Measurements from ENCODE around the gene SEC62.
A peak's percentile ranks its signal among the peaks of the same experiment; 100 is the strongest.

SEC62 gene

DNA sequence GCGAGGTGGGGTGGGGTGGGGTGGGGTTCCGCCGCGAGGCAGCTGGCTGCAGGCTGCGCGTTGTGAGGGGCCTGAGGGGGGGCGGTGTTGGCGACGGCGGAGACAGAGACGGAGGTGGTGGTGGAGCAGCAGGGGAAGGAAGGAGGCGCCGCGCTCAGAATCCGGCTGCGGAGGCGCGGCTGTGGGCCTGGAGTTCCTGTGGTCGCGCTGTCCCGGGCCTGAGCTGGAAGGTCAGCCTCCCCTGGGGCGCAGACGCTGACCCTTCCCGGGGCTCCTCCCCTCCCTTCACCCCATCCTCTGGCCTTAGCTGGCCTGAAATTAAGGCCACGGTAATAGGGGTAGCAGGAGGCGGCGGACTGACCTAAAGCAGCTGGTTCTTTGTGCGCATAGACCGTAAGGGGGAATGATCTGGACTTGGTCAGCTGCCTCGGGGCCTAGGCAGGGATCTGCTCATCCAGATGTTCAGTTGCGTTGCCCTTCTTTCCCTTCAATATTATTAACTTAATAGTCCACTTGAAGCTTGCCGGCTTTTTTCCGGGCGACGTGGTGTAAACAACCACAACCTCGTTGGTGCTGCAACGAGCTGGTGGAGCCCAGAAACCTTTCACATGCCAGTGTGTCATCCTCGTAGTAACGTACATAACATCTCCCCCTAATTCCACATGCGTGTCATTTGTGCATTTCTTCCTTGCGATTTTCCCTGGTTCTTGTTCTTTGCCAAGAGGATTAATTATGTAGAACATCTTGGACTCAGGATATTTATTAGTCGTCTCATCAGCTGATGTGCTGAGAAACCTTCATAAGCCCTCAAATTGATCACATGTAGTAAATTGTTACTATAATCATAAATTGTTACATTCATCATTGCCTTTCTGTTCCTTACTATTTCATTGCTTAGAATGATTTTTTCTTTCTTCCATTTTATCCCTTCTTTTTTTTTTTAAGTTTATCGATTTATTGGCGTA lies 626 bp downstream of the SEC62 start:
- DNase-seq (ENCODE audit: low read depth): peak; percentile 10

DNA sequence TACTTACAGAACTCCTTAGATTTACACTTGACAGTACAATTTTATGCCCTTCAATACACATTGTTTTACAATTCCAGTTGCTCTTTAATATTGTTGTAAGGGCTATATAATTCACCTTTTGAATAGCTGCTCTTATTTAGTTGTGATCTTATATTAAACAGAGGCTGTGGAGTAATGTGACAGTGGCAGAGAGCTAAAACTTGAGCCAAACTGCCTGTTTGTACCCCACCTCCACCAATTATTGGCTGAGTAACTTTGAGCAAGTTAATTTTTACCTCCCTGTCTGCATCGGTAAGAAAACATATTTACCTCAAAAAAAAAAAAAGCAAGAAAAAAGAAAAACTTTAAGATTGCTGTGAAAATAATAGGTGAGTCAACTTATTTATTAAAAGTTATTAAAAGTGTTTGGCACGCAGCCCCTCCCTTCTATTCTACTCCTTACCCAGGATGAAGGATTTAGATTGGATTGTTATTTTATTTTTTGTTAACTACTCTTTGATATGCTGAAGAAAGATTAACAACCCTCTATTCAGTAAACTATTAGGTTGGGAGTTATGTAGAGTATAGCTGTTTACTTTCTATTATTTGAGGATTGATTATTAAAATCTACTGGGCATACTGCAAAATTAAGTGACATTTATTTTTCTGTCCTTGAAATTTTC lies 1.7 kb downstream of the SEC62 start:
- no peak for DNase-seq (ENCODE audit: low read depth)

DNA sequence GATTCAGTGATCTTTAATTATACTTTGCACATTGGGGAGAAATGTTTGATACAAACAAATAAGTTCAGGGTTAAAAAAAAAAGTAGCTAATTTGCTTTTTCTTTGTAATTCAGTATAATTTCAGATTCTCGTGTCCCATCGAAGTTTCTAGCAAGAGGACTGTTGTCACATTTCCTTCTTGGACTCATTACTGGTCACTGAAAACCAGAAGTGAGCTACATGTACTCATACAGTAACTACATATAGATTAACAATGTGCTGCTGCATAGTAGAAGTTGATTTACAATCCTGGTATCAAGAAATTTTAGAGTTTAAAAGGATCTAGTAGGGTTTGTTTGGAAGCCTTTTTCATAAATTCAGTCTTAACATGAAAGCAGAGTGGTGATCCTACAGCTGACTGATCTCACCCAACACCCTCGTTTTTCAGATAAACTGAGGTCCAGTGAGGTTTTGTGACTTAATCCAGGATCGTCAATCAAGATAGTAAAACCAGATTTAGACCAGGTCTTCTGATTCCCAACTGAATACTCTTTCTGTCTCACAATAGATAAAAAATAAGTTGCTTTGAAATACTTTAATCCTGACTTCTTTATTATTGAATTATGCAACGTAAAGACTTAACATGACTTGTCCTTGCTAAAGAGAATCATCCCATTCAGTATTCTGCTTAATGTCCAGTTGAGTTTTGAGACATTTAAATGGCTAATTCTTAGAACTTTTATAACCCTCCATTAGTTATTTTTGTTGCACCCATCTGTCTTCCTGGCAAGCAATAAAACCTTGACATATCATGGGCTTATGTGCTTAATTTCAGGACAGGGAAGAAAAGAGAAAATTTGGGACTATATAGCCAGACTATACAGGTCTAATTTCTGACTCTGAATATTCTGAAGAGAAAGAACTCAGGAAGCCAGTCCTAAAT lies 2.8 kb downstream of the SEC62 start:
- DNase-seq (ENCODE audit: low read depth): no peak

DNA sequence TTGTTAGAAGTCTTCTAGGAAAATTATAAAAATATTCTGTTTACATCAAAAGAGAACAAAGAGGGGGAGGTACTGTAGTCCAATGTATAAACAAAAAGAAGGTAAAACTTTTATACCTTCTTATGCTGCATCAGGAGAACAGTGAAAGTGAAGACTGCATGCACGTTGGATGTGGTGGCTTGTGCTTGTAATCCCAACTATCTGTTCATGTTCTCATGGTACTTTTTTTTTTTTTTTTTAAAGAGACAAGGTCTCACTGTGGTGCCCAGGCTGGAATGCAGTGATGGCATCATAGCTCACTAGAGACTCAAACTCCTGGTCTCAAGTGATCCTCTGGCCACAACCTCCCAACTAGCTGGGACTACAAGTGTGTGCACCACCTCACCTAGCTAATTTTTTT lies 4.2 kb downstream of the SEC62 start:
- DNase-seq (ENCODE audit: low read depth): no peak

DNA sequence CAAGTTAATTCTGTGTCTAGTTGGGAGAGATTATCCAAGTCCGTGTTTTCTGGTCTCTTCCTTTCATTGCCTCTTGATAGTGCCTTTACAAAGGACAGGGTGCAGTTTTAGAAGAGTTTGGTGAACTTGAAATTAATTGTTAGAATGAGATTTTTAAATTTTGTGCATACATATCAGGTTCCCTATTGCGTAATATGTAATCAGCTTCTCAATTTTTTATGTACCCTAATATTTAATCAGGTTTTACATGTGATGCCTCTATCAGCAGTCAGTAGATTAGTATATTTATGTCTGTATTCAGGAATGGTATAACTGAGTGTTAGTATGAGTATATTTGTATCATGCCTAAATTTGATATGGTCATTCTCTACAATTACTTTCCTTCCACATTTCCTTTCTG lies 4.9 kb downstream of the SEC62 start:
- no peak for DNase-seq (ENCODE audit: low read depth)

DNA sequence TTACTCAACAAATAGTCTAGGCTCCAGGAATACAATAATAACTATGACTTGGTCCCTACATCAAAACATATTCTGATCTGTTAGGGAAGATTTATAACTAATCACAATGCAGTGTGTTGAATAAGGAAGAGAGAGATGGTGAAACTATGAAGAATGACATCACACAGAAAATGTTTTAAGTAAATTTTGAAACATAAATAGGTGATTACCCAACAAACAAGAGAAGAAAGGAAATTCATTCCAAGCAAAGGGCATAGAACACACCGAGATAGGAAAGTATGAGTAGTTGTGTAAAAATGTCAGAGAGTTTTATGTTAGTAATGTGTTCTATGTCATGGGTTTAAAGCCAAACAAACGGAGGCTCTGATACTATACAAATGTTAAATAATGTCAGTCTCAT lies 13.4 kb downstream of the SEC62 start:
- DNase-seq (ENCODE audit: low read depth): no peak

DNA sequence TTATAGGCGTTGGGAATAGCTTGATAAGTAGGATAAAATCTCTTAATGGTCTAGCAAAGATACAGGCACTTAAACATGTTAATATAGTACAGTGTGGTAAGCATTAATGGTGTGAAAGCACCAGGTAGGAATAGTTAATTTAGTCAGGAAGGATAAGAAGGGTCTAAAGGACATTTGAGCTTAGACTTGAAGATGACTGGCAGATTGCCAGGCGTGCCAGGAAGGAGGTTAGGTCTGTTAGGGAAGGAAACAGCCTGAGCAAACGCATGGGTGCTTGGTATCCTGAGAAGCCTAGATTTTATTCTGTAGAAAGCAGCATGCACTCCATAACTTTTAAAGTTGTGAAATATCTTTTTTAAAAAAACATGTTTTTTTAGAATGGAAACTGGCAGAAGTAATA lies 17.7 kb downstream of the SEC62 start:
- no peak for DNase-seq (ENCODE audit: low read depth)

DNA sequence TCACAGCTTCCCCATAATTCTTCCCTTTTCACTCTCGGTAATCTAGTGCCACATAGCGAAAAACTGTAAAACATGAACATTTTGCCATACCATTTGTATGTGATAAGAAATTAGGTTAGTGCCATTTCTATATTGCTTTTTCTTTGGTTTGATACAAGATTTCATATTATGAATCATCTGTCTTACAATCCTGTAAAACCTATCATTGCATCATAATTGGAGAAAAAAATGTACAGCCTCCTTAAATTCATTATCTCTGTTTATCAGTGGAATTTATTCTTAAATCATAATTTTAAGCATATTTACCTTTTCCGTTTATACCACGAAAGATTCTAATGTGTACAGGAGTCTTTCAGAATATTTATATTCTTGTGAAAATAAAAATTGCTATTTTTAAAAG lies 23.8 kb downstream of the SEC62 start:
- no peak for DNase-seq (ENCODE audit: low read depth)

DNA sequence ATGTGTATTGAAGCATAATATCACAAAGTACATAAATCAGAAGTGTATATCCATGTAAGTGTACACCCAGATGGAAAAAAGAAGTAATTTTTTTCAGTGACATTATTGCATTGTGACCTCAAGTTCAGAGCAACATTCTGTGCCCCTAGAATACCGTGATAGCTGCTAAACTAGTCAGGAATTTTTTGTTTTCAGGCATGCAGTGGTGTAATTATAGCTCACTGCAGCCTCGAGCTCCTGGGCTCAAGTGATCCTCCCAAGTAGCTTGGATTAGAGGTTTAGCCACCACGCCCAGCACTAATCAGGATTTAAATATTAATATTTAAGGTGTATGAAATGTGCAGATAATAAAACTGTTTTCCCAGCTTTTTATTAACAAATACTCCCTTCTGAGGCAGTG lies 25.5 kb downstream of the SEC62 start:
- no peak for DNase-seq (ENCODE audit: low read depth)

DNA sequence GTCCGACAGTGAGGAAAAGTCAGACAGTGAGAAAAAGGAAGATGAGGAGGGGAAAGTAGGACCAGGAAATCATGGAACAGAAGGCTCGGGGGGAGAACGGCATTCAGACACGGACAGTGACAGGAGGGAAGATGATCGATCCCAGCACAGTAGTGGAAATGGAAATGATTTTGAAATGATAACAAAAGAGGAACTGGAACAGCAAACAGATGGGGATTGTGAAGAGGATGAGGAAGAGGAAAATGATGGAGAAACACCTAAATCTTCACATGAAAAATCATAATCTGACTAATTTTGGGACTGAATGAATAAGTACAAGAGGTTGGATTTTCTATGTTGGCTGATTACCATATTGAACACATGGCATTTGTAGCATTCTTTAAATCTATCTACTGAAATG lies 26.2 kb downstream of the SEC62 start:
- no peak for DNase-seq (ENCODE audit: low read depth)

DNA sequence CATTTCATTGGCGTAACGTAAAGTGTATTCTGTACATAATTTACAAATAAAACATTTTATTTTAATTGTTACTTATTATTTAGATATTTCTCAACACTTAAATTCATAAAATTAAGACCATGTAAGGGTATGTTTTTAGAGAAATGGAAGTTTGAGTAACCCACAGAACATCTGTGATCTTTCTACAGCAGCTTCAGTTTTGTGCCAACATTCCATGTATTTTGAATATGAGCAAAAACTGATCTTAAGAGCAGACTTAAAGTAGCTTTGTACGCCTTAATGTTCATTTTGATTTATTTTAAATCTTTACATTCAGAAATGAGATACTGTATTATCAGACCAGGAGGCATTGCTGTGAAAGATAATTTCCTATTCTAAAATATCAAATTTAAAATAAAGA lies 27.2 kb downstream of the SEC62 start:
- no peak for DNase-seq (ENCODE audit: low read depth)

DNA sequence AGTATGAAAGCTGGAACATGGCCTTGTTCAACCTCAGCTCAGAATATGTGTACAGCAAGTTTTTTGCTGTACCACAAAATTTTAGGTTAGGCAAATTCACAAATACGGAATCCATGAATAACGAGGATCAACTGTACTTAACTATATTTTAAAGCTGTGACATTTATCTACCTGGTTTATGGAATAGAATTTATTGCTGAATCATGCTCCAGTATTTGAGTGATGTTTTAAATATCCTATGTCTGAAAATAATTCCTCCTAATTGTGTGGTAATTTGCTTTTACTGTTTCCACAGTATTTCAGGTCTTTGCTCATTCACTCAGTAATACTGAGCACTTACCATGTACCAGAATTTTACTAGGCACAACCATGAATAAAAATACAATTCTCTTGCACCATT lies 29.5 kb downstream of the SEC62 start:
- no peak for DNase-seq (ENCODE audit: low read depth)

DNA sequence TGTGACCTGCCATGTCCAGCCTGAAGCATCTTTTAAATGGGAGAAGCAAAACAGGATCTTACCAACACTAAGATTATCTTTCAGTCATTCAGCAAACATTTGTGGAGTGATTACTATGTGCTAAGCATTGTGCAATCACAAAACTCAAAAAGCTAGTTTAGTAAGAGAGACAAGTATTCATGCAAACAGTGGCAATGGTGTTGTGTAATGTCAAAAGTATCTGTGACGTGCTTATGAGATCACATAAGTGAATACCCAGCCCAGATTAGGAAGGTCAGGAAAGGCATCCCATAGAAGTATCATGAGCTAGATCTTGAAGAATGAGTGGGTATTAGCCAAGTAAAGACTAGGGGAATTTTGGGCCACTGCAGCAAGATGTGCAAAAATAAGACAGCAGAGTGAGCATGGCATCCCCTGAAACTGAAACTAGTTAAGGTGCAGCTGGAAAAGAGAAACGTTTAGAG lies 32.1 kb downstream of the SEC62 start:
- no peak for DNase-seq (ENCODE audit: low read depth)

DNA sequence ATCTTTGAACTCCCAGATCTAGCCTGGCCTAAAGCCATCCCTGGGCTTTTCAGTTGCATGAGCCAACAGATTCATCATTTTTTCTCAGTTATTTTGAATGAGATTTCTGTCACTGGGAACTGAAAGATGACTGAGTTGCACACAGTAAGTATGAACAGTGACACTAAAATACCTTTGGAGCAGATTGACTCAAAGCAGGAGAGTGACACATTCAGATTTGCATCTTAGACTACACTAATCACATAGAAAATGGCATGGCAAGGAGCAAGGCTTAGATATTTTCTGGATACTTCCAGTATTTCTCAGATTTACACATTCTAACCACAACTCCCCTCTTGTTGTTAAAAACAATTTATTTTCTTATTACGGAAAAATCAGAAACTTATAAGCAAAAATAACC lies 32.8 kb downstream of the SEC62 start:
- no peak for DNase-seq (ENCODE audit: low read depth)

DNA sequence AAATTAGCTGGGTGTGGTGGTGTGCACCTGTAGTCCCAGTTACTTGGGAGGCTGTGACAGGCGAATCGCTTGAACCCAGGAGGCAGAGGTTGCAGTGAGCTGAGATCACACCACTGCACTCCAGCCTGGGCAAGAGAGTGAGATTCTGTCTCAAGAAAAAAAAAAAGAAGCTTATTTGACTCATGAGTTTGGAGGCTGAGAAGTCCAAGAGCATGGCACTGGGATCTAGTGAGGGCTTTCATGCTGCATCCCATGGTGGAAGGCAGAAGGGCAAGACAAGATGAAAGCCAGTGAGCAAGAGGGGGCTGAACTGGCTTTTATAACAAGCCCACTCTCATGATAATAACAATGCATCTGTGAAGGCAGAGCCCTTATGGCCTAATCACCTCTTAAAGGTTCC lies 33.4 kb downstream of the SEC62 start:
- no peak for DNase-seq (ENCODE audit: low read depth)

DNA sequence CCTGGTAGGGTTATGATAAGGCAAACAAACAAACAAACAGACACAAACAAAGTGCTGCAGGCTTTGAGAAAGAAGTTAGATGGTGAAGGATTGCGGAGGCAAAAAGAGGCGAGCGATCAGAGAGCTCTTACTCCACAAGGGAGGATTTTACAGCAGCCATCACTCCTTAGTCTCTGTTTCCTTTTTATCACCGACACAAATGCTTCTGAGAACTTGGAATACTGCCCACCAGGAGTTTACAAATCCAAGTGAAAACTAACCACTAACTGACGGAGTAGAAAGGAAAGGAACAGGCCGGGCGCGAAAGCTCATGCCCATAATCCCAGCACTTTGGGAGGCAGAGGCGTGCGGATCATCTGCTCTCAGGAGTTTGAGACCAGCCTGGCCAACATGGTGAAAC lies 35.6 kb downstream of the SEC62 start:
- no peak for DNase-seq (ENCODE audit: low read depth)

DNA sequence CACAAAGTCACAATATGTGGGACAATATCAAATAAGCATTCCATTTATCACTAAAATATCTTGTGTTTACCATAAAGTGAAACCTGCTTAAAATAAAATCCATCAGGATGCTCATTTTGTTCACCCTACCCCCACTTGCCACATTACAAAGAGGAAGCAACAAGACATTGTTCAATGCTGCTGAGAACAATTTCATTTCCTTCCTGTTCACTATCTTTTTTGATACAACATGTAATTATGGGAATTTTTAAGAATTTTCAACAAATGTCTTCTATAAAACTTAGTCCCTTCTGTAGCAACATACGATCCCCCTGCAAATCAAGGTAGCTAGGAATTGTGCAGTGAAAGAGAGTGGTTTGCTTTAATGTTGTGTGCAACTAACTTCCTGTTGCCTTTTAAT lies 36.3 kb downstream of the SEC62 start:
- DNase-seq (ENCODE audit: low read depth): no peak

DNA sequence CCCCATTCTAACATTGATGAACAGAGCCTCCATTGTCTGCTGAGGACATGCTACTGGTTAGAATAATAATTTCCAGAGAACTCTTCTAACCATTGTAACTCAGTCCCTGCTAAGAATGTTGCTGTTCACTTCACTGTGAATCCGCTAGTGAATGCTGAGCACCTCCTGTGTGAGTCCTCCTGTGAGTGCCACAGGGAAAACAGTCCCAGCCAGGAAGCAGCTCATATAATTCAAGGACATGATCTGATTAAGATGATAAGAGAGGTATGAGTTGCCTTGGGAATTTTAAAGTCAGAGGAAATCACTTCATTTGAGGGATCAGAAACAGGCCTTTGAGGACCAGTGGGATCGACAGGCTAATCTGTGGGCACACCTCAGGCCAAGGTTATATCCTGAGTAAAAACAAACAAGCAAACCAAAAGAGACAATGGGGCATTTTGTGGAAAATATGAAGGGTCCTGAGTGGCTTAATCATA lies 37.3 kb downstream of the SEC62 start:
- no peak for DNase-seq (ENCODE audit: low read depth)

DNA sequence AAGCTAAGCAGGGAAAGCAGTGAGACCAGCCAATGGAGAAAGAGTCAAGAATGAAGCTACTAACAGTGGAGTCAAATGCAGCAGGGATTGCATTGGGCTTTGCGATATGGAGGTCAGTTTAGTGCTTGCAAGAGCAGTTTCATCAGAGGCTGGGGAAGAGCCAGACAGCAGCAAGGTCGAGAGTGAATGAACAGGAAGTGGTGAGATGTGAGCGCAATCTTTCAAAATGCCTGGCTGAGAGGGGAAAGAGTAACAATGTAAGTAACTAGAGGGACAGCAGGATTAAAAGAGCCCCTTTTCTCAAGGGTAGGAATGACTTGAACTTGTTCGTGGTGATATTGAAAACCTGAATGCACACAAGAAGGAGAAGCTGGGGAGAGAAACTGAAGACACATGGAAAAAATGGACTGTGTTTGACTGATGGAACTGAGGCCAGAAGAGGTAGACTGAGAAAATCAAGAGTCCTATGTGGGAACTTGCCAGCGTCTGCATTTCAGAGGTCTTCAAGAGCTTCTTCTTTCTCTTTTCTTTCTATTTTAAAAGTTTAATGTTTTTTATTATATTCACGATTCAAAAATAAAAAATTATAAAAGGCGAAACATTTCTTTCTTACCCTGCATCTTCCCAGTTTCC lies 40.5 kb downstream of the SEC62 start:
- DNase-seq (ENCODE audit: low read depth): no peak

DNA sequence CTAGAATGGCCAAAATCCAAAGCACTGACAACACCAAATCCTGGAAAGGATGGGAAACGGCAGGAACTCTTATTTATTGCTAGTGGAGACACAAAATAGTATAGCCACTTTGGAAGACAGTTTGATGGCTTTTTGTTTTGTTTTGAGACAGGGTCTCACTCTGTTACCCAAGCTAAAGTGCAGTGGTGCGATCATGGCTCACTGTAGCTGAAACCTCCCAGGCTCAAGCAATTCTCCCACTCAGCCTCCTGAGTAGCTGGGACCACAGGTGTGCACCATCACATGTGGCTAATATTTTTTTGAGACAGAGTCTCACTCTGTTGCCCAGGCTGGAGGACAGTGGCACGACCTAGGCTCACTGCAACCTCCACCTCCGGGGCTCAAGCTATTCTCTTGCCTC lies 43.9 kb downstream of the SEC62 start:
- DNase-seq (ENCODE audit: low read depth): no peak

DNA sequence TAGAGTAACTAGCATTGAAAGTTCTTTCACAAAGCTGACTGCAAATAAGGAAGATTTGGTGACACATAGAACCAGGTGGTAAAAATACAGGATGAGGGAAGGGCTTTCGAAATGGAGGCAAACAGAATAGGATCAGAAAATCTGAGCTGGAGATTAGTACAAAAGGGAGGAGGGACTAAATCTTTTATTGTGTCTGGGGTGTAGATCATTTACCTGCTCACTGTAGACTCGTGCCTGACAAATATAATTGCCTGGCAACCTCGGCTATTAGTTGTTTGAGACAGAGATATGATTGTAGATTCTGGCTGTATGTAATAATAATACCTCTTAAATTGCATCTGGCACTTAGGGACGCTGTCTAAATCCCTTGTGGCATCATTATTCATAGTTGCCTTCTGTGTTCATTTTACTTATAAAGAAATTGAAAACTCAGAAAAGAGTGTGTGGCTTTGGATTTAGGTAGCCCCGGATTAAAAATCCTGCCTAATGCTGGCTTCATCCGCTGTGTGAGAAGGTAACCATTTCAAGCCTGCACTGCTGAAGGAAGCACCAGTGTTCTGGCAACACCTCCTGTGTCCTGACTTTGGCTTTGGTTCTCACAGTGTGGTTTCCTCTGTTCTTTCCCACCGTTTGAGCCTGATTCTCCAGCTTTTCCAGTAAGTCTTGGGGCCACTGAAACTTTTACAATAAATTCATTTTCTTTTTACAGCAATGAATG lies 46.2 kb downstream of the SEC62 start:
- DNase-seq (ENCODE audit: low read depth): no peak

Data from stimulated activated CD8-positive, alpha-beta memory T cell treated with anti-CD3 and anti-CD28 coated beads, Interleukin-12 subunit alpha, Interleukin-12 subunit beta, amount 100 ng/mL, for 4 hours (primary cell).